Esophagus muscularis mucosa (tissue), 4 donors: ENCODE measurements around the gene GATA6. TPM values are rescaled to one million over a fixed set of nuclear protein-coding genes. Genes with fewer than 3 reads are reported as not detected.

Source experiments
- DNase-seq: peaks from one replicate; pipeline ENCODE4 v3.0.0-alpha.2; 2017; ENCODE audit errors: extremely low spot score
- H3K27ac ChIP-seq, 4 donors: fragments of 200-600 bp; sonication (generic); replicated peaks in 1 of 4; 1 replicate in 3 of 4; 2 replicates in 1 of 4; pipeline ENCODE4 v1.5.1; 2016 to 2019; ENCODE audit warnings: mild to moderate bottlenecking in 1 of 4
- H3K27me3 ChIP-seq, 4 donors: fragments of 200-600 bp; sonication (generic); one replicate each; pipeline versions ENCODE4 v1.5.1 to v1.6.0; 2016 to 2019
- H3K36me3 ChIP-seq, 4 donors: fragments of 200-600 bp; sonication (generic); one replicate each; pipeline ENCODE4 v1.5.1; 2016 to 2019
- H3K4me1 ChIP-seq, 4 donors: fragments of 200-600 bp; sonication (generic); one replicate each; pipeline ENCODE4 v1.5.1; 2016 to 2019
- H3K4me3 ChIP-seq, 4 donors: fragments of 200-600 bp; sonication (generic); 1 replicate in 2 of 4; 2 replicates in 2 of 4; pipeline ENCODE4 v1.5.1; 2016 to 2019; ENCODE audit warnings: mild to moderate bottlenecking in 4 of 4, moderate library complexity in 1 of 4
- H3K9me3 ChIP-seq, 4 donors: fragments of 200-600 bp; sonication (generic); 1 replicate in 3 of 4; 2 replicates in 1 of 4; pipeline ENCODE4 v1.5.1; 2016 to 2019
- CTCF ChIP-seq, 3 experiments: fragments of 200-600 bp in 2 of 3; fragments of 450-650 bp in 1 of 3; sonication (generic) in 2 of 3; IDR thresholded peaks; one replicate each; pipeline ENCODE4 v1.5.1; 2017 to 2019; ENCODE audit warnings: antibody characterized with exemption in 3 of 3, mild to moderate bottlenecking in 2 of 3, moderate library complexity in 1 of 3
- EP300 ChIP-seq: sonication (generic); formaldehyde crosslinking; IDR thresholded peaks from one replicate; pipeline ENCODE4 v1.6.1; 2017; ENCODE audit warnings: antibody characterized with exemption
- POLR2A ChIP-seq: fragments of 450-650 bp; IDR thresholded peaks from one replicate; pipeline ENCODE4 v1.6.1; 2017; ENCODE audit warnings: antibody characterized with exemption, moderate library complexity, mild to moderate bottlenecking, low read depth
- POLR2AphosphoS5 ChIP-seq, 2 donors: sonication (generic); formaldehyde crosslinking; IDR thresholded peaks; one replicate each; pipeline ENCODE4 v1.6.1; 2017; ENCODE audit warnings: antibody characterized with exemption in 2 of 2
- WGBS: methylation state at CpG from one replicate; pipeline ENCODE4 v1.1.5; 2018; 5-methylcytosine and 5-hydroxymethylcytosine counted together
- intact Hi-C: fragments of 100-400 bp; cut with DNase I; formaldehyde crosslinking; loops from one replicate; pipeline ENCODE4 v1.15.1; 2023
- total RNA-seq, 4 donors: library from RNA; depleted of rRNA; stranded (reverse); fragments of >200 nt; gene quantifications; one replicate each; pipeline versions ENCODE4 v1.1.0 to v1.2.1, GENCODE V29; 2016

GATA6 gene
- total RNA-seq, 4 donors from 2014 or later: 6.6 to 35.5 (median 12.5) TPM

- no peaks in the 10 kb centered on the region for H3K27me3 ChIP-seq
- H3K36me3 ChIP-seq: peaks cover 0 to 26% (median 10%) of the 10 kb centered on the region in 4 donors
- H3K4me1 ChIP-seq: peaks cover 0 to 25% (median 7%) of the 10 kb centered on the region in 4 donors
- TF ChIP-seq CTCF (IDR thresholded peaks at IDR 0.05): no peak
- TF ChIP-seq POLR2AphosphoS5 (IDR thresholded peaks at IDR 0.05): no peak
- no peak for TF ChIP-seq EP300
- TF ChIP-seq POLR2A: no peak
- no peak overlapping the region for H3K4me3 ChIP-seq
- H3K9me3 ChIP-seq: no peaks in the 10 kb centered on the region
- WGBS: 74% methylated on average over 3 of the region's 3 CpGs
- intact Hi-C loops: no loop called here
- DNase-seq: no peak
- H3K27ac ChIP-seq: no peak overlapping the region
These were observed 34.3 kb downstream of the GATA6 start for GRCh38 chr18:22203536-22204213.

- DNase-seq: no peak
- Histone ChIP-seq H3K27ac (no peak overlapping the region), H3K4me1 (peaks cover 0 to 23% (median 7%) of the 10 kb centered on the region in 4 donors), H3K36me3 (peaks cover 0 to 26% (median 10%) of the 10 kb centered on the region in 4 donors), H3K9me3 (no peaks in the 10 kb centered on the region), H3K27me3 (no peaks in the 10 kb centered on the region), H3K4me3 (no peak overlapping the region)
- WGBS: 100% methylated on average over 1 of the region's 1 CpG
- intact Hi-C loops: no loop called here
- TF ChIP-seq POLR2AphosphoS5 (IDR thresholded peaks at IDR 0.05) (no peak), CTCF (IDR thresholded peaks at IDR 0.05) (no peak), EP300 (no peak), POLR2A (no peak)
These were observed 34.8 kb downstream of the GATA6 start for GRCh38 chr18:22204214-22204536.

GRCh38 chr18:22204996-22205395 is 35.6 kb downstream of the GATA6 start:
- H3K36me3 ChIP-seq: peaks cover 0 to 26% (median 10%) of the 10 kb centered on the region in 4 donors
- 77% methylated on average over 6 of the region's 6 CpGs for WGBS
- intact Hi-C loops: no loop called here
- DNase-seq: peak; percentile 53
- H3K27ac ChIP-seq: no peak overlapping the region
- no peaks in the 10 kb centered on the region for H3K9me3 ChIP-seq
- no peaks in the 10 kb centered on the region for H3K27me3 ChIP-seq
- H3K4me1 ChIP-seq: peaks cover 0 to 23% (median 7%) of the 10 kb centered on the region in 4 donors
- no peak for TF ChIP-seq POLR2AphosphoS5 (IDR thresholded peaks at IDR 0.05)
- no peak for TF ChIP-seq EP300
- TF ChIP-seq POLR2A: no peak
- TF ChIP-seq CTCF (IDR thresholded peaks at IDR 0.05): no peak
- no peak overlapping the region for H3K4me3 ChIP-seq

GRCh38 chr18:22207021-22207758 is 37.8 kb downstream of the GATA6 start:
- no peak overlapping the region for H3K4me3 ChIP-seq
- H3K36me3 ChIP-seq: peaks cover 0 to 7% (median 2%) of the 10 kb centered on the region in 4 donors
- peak; percentile 39 for DNase-seq
- no peaks in the 10 kb centered on the region for H3K27me3 ChIP-seq
- H3K27ac ChIP-seq: no peak overlapping the region
- WGBS: 77% methylated on average over 5 of the region's 5 CpGs
- peaks cover 0 to 21% (median 7%) of the 10 kb centered on the region in 4 donors for H3K4me1 ChIP-seq
- no peak for TF ChIP-seq POLR2A
- TF ChIP-seq POLR2AphosphoS5 (IDR thresholded peaks at IDR 0.05): no peak
- no peak for TF ChIP-seq CTCF (IDR thresholded peaks at IDR 0.05)
- no peak for TF ChIP-seq EP300
- intact Hi-C loops: no loop called here
- no peaks in the 10 kb centered on the region for H3K9me3 ChIP-seq
